CD4-positive, alpha-beta T cell treated with Interleukin-15 for 1 hour (primary cell): ENCODE measurements around the gene DLEU7.

Source experiments
- DNase-seq: peaks from one replicate; pipeline ENCODE4 v3.0.0-alpha.2; 2020

The DLEU7 gene

GRCh38 chr13:50842251-50842989 is 1.1 kb downstream of the DLEU7 start:
- no peak for DNase-seq

GRCh38 chr13:50841786-50842185 is 1.7 kb downstream of the DLEU7 start:
- no peak for DNase-seq

DNA sequence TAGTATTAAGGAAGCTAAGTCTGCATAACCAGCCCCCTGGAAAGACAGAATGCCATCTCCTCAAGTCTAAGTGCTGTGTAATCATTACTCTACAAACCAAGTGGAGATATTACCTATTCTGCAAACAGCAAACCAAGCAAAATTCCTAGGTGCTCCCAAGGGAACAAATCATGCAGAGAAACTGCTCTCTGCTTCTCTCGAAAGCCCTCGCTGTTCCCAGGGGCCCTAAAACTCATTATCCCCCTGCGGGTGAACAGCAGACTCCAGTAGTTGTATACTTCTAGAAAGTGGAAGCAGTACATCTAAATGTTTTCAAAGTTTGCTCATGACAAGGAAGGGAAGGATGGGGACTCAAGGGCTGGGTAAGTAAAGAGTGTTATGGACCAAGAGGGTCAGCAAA is 3.2 kb downstream of the DLEU7 start:
- DNase-seq = no peak

DNA sequence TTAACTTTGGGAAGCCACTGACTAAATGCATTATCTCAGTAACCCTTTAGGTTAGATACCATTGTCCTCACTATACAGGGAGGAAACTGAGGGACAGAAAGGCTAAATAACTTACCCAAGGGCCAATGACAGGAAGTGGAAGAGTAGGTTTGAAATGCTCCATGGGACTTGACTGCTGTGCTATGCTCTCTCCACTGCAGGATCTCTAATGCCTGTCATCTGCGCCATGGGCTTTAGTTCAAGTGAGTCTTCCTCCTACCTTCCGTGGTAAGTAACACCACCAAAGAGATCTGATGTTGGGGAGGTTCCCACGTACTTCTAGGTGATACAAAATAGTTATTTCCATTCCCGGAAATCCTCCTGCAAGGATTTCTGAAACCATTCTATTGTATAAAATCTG is 3.7 kb downstream of the DLEU7 start:
- DNase-seq = no peak

GRCh38 chr13:50838701-50839100 is 4.8 kb downstream of the DLEU7 start:
- DNase-seq = no peak

DNA sequence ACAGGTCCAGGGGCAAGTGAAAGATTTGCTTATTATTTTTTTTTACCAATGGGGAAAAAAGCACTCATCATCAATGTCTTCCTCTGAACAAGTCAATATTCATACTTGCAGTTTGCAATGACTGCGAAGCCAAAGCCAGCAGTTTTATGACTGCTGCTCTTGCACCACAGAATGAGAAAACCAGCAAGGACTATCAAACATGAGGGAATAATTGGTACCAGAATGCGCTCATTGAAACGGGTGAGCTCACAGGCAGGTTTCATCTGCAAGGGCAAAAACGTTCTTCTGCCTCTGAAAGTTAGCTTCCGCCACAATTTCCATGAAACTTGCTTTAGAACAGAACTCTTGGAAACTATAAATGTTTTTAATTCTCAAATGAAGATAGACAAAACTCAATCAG is 5.5 kb downstream of the DLEU7 start:
- DNase-seq = no peak

DNA sequence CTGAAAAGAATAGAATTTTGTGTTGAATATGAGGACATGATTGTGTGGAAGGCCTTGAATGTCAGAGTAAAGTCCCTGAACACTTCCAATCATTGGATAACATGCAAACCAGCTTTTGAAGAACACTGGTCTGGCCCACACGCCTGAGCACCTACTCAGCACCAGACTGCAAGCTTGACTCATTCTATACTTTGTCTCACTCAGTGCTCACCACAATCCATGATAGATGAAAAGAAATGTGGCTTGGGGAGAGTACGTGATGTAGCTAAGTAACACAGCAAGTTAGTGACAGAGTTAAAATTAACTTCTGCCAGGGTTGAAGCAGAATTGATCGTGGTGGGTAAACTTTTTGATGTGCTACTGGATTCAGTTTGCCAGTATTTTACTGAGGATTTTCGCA is 12.0 kb downstream of the DLEU7 start:
- no peak for DNase-seq

DNA sequence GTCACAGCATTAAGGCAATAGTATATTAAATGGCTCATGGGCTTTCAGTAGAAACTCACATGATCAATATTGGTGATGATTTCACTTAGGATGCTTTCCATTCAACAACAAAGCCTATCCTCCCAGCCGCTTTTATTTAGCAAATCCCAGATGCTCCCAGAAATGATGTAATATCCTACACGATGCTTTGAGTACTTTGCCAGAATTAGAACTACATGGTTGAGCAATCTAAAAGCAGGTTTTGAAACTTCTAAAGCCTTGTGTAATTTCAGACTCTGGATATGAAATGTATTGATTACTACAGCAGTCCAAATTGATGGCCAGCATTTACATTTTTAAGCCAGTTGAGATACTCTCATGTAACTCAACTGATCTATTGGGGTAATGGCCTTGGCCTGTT is 13.6 kb downstream of the DLEU7 start:
- no peak for DNase-seq

DNA sequence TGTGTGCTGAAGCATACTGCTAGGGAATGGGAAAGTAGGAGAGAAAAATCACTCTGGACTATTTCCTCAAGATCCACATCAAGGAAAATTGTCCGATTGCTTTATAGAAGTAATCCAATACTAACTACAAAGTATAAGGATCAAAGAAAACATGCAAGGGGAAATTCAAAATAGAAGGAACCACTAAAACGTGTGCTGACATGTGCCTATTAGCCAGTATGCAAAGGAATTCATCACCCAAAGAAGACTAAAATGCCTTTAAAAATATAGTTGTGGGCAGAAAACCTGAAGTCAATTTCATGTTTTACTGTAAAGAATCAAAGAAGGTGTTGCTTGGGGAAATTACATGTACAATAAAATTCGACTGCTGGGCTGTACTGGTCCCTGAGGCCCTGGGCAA is 14.3 kb downstream of the DLEU7 start:
- DNase-seq = no peak

DNA sequence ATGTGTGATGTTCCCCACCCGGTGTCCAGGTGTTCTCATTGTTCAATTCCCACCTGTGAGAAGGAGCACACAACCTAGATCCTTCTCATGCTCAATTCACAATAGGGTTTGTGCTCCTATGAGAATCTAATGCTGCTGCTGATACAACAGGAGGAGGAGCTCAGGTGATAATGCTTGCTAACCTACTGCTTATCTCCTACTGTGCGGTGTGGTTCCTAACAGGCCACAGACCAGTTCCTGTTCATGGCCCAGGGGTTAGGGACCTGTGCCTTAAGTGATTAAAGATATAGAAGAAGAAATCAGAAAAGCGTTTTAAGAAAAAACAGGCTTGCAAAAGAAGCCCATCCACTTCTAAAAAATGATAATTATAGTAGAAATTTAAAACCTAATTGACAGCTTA is 17.5 kb downstream of the DLEU7 start:
- DNase-seq = no peak

DNA sequence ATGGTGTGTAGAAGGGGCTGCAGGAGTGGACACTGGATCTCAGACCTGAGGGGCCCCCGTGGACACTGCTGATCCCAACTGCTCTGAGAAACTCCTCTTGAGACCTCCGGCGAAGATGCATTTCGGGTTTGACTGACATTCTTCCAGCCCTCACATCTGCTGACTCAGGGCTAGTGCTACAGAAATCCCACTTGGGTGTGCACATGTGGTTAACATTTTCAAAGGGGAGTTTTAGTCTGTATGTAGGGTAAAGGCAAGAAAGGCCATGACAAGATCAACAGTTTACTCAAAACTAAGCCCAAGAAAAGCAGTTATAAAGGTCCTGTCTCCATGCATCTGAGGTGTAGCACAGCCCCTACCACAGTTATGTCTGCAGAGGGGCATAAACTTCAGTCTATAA is 31.2 kb downstream of the DLEU7 start:
- no peak for DNase-seq

GRCh38 chr13:50810998-50811397 is 32.5 kb downstream of the DLEU7 start:
- DNase-seq = no peak

GRCh38 chr13:50810468-50810867 is 33.0 kb downstream of the DLEU7 start:
- no peak for DNase-seq

GRCh38 chr13:50809133-50810090 is 34.1 kb downstream of the DLEU7 start:
- no peak for DNase-seq

- no peak for DNase-seq
These were observed 37.7 kb downstream of the DLEU7 start for GRCh38 chr13:50805805-50806204.

DNA sequence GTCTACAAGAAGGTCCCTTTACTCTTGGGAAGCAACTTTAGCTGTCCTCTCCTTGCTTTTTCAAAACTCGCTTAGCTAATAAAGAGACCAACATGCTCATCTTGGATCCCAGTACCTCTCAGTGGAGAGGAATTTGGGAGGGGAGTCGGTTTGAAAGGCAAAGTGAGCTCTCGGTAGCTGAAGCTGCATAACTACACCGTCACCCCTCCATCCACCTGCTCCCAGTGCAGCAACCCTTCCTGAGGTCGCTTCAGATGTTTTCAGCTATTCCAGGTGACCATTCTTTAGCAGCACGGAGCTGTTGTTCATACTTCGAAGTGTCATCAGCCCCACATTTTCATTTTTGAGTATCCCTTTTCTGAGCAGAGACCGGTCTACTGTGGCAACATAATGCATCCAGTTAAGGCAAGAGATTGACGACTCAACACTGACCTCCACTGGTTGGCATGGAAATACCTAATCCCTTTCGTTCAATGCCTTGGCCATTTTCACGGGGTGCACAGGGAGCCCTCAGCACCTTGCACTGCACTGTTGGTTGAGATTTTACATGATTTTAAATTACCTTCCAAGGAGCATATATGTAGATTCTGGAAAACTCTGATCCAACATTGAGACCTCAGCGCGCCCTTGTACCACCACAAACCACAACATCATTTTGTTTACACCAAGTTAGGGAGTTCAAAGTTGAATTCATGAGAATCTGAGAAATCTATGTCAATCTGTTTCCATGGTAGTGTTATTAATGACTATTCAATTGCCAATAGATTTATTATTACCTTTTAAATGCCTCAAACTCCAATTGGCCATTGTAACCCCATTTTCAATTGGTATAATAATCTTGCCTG is 42.2 kb downstream of the DLEU7 start:
- DNase-seq = peak; percentile 65

DNA sequence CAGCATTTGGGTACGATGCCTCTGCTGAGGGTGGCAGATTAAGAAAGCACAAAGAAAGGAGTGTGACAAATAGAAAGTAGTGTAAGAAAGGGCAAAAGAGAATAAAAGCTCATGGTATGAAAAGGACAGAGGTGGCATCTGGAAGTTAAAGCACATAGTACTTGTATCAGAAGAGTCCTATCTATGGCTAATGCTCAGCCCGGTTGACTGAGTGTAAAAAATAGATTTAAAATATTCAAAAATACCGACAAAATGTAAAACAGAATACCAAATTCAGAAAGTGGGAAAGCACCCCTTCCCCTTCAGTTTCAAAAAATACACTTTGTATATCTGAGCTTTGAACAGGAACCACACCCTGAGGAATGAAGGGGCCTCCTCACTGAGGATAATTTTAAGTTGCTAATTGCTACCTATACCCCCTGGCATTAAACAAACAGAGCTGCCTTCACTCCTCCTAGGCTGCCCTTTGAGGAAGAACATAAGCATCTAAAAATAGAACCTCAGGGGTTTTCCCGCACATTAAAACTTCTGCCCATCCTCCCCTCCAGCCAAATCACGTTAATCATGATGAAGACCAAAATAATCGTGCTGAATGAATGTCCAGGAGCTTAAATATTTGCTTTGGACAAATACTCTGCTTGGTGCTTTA is 43.3 kb downstream of the DLEU7 start:
- peak; percentile 33 for DNase-seq

- DNase-seq = no peak
These were observed 44.6 kb downstream of the DLEU7 start for GRCh38 chr13:50798923-50799322.

DNA sequence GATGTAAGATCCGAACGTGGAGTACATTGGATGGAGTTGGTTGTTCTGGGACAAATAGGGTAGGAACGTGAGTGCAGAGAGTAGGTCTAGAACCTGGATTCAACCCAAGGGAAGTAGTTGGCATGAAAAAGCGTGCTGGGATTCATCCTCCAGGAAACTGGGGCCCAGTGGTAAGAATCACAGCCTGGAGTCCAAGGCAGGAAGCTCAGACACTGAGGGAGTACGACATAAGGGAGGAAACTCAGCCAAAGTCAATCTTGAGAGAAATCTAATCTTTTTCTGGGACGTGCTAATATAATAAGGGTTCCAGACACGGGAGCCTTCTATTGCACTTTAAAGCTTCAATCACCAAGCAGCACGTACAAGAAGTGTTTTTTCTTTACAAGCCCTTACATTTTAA is 46.4 kb downstream of the DLEU7 start:
- no peak for DNase-seq

GRCh38 chr13:50796463-50796862 is 47.0 kb downstream of the DLEU7 start:
- no peak for DNase-seq

DNA sequence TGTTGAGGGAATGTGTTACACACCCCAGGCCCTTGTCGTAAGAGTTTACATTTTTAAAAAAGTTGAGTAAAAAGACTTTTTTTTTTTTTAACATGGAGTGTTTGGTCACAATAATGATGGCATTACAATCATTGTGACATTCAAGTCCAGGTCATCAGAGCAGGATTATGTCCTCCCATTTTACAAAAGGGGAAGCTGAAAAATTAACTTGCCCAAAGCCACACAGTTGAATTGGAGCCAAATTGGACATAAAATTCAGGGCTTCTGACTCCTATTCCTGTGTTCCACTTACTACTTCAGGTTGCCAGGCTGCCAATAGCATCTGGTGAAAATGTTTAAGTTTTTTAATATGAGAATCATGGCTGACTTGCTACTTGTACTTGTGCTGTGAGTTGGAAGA is 49.3 kb downstream of the DLEU7 start:
- DNase-seq = no peak

DNA sequence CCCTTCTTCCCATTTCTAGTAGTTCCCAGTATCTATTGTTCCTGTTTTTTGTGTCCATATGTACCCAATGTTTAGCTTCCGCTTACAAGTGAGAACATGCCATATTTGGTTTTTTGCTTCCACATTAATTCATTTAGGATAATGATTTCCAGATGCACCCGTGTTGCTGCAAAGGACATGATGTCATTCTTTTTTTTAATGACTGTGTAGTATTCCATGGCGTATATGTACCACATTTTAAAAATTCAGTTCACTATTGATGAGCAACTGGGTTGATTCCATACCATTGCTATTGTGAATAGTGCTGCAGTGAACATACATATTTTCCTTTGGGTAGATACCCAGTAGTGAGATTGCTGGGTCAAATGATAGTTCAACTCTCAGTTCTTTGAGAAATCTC is 50.5 kb downstream of the DLEU7 start:
- DNase-seq = no peak
